AG04449 (cell line): ENCODE data around the gene EIF3K.
A peak's percentile ranks its signal among the peaks of the same experiment; 100 is the strongest.

Experiments used
- CTCF ChIA-PET: fragments of 350-600 bp; formaldehyde crosslinking; extraction: SDS; loops from one replicate; lab custom pipeline; 2021; ENCODE audit warnings: antibody characterized with exemption; lab: Yijun Ruan, JAX
- POLR2A ChIA-PET: fragments of 400-600, 350-600 bp; formaldehyde crosslinking; extraction: SDS; loops from one replicate; lab custom pipeline; 2020; ENCODE audit warnings: antibody characterized with exemption, inconsistent platforms; lab: Yijun Ruan, JAX
- DNase-seq: peaks from one replicate; pipeline ENCODE4 v3.0.0-alpha.2; 2010; ENCODE audit warnings: low read depth, low spot score
- H3K4me3 ChIP-seq: 2 replicates; pipeline ENCODE4 v1.5.1; 2011; ENCODE audit warnings: low read depth, mild to moderate bottlenecking, control low read depth, low read length
- TF ChIP-seq, protein P1 (sequence below): IDR thresholded peaks from one replicate; pipeline ENCODE4 v1.5.1; 2011; ENCODE audit warnings: mild to moderate bottlenecking, moderate library complexity, low read length, control low read depth, inconsistent platforms; ENCODE audit not compliant: insufficient read depth; ENCODE audit errors: missing control alignments

The EIF3K gene

DNA sequence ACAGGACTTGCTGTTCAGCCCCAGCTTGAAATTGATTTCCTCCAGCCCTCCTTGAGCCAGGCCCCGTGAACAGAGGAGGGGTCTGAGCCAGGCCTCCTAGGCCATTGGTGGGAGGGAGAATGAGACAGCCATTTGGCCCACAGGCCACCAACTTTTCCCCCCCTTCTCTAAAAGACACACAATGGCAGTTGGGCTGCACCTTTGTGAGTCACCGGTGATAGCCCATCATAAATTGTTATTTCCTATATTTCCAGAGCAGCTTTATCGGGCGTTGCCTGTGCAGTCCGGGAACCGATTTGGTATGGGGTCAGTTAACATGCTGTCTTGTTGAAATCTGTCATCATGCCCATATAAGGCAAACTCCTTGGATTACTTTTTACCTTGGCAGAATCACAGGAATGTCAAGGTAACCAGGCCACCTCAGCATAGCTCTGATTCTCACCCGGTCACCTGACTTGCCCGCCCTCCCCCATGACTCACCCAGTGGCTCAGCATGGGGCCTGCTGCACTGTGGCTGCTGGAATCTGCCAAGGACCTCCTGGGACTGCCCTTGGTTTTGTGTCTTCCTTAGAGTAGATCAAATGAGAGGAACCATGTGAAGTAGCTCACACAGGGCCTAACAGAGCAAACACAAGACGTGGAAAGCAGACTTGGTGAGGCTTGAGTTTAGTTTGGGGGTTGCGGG is 64.5 kb downstream of the EIF3K start:
- no peak overlapping the region for H3K4me3 ChIP-seq
- ChIA-PET CTCF (interaction anchor here (1.0 to 2.1 kb wide), 2 partner anchors 13 to 16 kb away, joined by 3 to 7 read pairs; no protein-coding TSS in a partner anchor), POLR2A (interaction anchor here (0.6 to 1.6 kb wide), 9 partner anchors 8 to 151 kb away, joined by 3 to 9 read pairs (median 4); partner anchors contain the start of gene ACTN4)
- DNase-seq = no peak
- TF ChIP-seq, protein P1, sequence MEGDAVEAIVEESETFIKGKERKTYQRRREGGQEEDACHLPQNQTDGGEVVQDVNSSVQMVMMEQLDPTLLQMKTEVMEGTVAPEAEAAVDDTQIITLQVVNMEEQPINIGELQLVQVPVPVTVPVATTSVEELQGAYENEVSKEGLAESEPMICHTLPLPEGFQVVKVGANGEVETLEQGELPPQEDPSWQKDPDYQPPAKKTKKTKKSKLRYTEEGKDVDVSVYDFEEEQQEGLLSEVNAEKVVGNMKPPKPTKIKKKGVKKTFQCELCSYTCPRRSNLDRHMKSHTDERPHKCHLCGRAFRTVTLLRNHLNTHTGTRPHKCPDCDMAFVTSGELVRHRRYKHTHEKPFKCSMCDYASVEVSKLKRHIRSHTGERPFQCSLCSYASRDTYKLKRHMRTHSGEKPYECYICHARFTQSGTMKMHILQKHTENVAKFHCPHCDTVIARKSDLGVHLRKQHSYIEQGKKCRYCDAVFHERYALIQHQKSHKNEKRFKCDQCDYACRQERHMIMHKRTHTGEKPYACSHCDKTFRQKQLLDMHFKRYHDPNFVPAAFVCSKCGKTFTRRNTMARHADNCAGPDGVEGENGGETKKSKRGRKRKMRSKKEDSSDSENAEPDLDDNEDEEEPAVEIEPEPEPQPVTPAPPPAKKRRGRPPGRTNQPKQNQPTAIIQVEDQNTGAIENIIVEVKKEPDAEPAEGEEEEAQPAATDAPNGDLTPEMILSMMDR = no peak

DNA sequence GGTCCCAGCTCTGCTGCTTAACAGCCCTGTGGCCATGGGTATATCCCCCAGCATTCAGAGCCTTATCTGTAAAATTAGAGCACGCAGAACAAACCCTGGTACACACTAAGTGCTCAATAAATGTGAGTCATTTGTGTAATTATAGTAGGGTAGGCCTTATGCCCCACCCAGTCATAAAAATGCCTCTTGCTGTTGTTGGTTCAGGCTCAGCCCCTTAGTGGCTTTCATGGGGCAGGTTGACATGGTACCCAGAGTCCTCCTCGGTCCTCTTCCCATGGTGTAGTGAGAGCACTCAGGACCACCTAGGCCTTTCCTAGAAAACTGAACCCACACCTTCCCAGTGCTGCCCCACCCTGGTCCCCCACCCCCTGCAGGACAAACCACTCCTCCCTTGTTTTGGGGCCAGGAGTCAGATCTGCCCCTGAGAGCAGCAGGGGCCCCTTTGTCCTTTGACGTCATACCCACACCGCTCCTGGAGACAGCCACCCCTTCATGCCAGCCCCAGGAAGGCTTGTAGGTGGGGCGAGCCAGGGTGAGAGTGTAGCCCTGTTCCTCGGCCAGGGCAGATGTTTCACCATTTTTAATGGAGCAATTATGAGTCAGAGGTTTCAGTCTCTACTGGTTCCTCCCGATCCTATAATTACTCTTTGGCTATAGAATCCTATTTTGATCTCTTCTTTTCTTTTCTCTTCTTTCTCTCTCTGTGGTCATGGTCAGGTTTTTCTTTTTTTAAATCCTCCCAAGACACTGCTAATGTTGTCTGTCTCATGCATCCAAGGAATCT is 65.3 kb downstream of the EIF3K start:
- no peak for DNase-seq
- TF ChIP-seq, protein P1 = no peak
- H3K4me3 ChIP-seq = no peak overlapping the region; the same call in 1 of the 2 replicates
- POLR2A ChIA-PET = interaction anchor here (0.6 to 1.6 kb wide), 8 partner anchors 8 to 151 kb away, joined by 3 to 9 read pairs (median 4); partner anchors contain the start of gene ACTN4
- CTCF ChIA-PET = interaction anchor here (1.0 to 2.1 kb wide), 2 partner anchors 13 to 17 kb away, joined by 3 to 7 read pairs; no protein-coding TSS in a partner anchor

DNA sequence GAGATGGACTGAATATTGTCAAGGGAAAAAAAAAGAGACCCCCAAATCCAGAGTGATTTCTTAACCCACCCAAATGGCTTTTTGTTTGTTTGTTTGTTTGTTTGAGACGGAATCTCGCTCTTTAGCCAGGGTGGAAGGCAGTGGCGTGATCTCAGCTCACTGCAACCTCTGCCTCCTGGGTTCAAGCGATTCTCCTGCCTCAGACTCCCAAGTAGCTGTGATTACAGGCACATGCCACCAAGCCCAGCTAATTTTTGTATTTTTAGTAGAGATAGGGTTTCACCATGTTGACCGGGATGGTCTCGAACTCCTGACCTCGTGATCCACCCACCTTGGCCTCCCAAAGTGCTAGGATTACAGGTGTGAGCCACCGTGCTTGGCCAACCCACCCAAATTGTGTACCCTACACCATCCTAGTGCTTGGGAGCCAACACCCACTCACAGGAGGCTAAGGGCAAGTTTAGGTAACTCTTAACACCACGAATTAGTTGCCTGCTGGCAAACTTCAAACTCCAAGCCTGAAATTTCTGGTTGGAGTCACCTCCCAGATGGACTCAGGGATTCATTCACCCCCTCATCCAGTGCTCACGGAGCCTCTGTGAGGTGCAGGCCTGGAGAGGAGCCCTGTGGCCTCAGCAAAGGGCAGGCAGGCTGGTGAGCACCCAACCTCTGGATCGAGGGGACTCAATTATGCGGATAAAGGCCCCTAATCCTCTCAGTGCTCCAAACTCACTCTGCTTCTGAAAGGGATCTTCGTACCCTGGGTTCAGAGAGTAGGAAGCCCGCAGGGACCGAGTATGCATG is 66.1 kb downstream of the EIF3K start:
- TF ChIP-seq, protein P1 = no peak
- no peak for DNase-seq
- CTCF ChIA-PET = interaction anchor here (1.2 to 1.4 kb wide), 2 partner anchors 10 to 32 kb away, joined by 3 to 4 read pairs; no protein-coding TSS in a partner anchor
- H3K4me3 ChIP-seq = no peak overlapping the region
- POLR2A ChIA-PET = no interaction called here

DNA sequence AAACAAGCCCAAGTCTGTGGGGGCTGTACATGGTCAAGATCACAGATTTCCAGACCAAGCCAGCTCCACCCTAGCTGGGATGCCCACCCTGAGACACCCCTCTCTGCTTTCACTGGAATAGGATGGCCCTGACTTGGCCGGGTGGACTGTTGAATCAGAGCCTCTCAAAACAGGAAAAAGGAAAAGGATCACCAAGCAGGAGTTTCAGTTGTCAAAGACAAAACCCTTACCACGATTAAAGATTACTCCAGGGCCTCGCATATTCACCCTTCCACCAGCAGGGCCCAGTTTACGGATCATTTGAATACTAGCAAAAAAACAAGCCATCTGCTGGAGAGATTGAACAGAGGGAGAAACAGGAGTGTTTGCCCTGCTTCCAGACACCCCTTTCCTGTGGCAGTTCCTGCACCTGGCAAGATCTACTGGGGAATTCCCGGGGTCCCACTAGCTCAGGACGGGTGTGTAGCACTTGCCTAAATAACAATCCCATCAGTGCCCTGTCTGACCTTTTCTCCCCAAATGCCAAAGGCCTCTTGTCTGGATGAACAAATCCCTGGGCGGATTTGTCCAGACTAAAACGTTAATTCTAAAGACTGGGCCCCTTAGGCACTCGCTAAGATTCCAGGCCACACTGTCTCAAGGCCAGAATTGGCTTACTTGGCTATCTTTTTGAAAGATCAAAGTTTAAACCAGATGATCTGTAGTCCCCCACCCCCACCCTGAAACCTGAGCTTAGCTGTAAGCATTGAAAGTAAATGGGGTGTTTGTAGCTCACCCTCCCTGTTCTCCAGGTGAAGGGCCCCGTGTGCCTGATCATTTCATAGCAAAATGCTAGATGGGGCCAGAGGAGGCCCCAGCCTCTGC is 66.9 kb downstream of the EIF3K start:
- TF ChIP-seq, protein P1 = peak; percentile 49

DNA sequence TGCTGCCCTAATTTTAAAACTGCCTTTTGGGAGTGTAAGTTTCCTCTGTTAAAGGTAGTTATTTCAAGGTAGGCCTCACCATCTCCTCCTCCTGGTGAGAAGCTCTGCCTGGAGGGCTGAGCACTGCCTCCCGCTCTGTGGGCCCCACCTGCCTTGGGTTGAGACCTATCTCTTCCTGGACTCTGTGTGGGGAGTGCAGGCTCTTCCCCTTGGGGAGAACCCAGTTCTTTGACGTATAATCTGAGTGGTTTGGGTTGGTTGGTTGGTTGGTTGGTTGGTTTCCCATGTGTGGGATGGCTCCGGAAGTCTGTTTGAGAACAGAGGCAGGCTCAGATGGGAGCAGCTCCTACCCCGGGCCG is 67.5 kb downstream of the EIF3K start:
- POLR2A ChIA-PET = interaction anchor here (0.6 to 0.7 kb wide), 2 partner anchors 22 to 750 kb away, joined by 3 to 4 read pairs; no protein-coding TSS in a partner anchor
- TF ChIP-seq, protein P1 = no peak
- DNase-seq = no peak
- CTCF ChIA-PET = interaction anchor here (0.8 to 2.3 kb wide), 6 partner anchors 9 to 52 kb away, joined by 3 to 6 read pairs (median 3); no protein-coding TSS in a partner anchor
- no peak overlapping the region for H3K4me3 ChIP-seq

More for the DNA sequence above, 66.9 kb downstream of the EIF3K start:
- DNase-seq = no peak
- POLR2A ChIA-PET = interaction anchor here (0.6 to 0.7 kb wide), 2 partner anchors 21 to 750 kb away, joined by 3 to 4 read pairs; no protein-coding TSS in a partner anchor
- no peak overlapping the region for H3K4me3 ChIP-seq
- CTCF ChIA-PET = interaction anchor here (0.8 to 2.3 kb wide), 7 partner anchors 10 to 51 kb away, joined by 3 to 6 read pairs (median 3); no protein-coding TSS in a partner anchor
